HG03565 (cell line): Measurements from ENCODE around the gene NEDD4L.

Source experiments
- ATAC-seq: cut with Tn5 transposase; IDR thresholded peaks from one replicate; pipeline ENCODE4 v1.9.1; 2021; ENCODE audit warnings: mild to moderate bottlenecking, moderate library complexity; ENCODE audit not compliant: unreplicated experiment

The NEDD4L gene

GRCh38 chr18:58177004-58177717, 133.1 kb downstream of the NEDD4L start:
- ATAC-seq = no peak

DNA sequence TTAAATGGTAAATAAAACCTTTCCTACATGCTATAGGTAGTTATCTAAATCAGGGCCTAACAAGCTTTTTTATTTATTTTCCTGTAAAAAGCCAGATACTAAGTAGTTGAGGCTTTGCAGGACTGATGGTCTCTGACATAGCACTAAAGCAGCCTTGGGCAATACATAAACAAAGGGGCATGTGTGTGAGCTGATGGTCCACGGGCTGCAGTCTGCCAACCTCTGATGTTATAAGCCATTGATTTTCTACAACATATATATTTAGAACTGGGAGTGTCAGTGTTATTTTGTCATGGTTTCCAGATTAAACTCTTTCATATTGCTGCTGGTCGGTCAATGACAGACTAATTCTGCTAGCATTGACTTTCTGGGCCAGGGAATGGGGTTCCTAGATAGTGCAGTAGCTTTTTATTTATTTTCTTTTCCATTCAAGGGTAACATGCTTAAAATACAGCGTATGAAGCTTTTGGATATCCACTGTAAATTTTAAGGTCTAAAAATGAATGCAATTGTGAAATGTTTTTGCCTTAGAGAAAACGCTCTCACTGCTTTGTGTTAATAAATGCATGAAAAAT, 134.0 kb downstream of the NEDD4L start:
- ATAC-seq = no peak

GRCh38 chr18:58178511-58178910, 134.5 kb downstream of the NEDD4L start:
- ATAC-seq = no peak

- no peak for ATAC-seq
Observed at GRCh38 chr18:58180172-58180571, 136.1 kb downstream of the NEDD4L start.

GRCh38 chr18:58180738-58181353, 136.8 kb downstream of the NEDD4L start:
- ATAC-seq = no peak

DNA sequence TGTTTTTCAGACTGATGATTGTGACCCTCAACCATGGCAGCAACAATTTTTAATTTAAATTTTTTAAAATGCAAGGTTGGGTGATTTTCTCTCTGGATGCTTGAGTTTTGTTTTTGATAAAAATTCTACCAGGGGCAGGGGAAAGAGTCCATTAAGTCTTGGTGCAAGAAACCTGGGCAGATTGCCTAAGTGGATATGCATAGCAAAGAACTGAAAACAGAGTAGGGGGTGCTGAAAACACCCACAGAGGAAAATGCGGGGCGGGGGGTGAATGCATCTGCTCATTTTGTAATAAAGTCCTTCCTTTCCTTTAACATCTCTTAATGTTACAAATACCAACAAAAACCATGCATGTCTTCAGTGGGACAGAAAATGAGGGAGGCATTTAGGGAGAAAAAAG, 138.0 kb downstream of the NEDD4L start:
- no peak for ATAC-seq

DNA sequence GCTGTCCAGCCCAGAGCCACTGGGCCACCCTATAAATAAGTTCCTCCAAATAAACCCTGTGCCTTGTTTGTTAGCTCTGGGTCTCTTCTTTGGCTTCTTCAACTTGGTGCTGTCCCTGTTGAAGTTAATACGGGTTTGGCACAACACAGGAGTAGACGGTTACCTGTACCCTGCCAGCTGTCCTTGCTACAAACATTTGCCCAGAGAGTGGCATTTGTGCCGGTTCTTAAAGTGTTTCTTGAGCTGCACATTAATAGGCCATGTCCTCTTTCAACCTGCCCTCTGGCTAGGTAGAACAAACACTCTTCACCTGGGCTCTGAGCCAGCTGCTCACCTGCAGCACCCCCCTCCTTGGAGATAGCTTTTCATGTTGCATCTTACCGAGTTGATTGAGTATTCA, 139.2 kb downstream of the NEDD4L start:
- no peak for ATAC-seq

DNA sequence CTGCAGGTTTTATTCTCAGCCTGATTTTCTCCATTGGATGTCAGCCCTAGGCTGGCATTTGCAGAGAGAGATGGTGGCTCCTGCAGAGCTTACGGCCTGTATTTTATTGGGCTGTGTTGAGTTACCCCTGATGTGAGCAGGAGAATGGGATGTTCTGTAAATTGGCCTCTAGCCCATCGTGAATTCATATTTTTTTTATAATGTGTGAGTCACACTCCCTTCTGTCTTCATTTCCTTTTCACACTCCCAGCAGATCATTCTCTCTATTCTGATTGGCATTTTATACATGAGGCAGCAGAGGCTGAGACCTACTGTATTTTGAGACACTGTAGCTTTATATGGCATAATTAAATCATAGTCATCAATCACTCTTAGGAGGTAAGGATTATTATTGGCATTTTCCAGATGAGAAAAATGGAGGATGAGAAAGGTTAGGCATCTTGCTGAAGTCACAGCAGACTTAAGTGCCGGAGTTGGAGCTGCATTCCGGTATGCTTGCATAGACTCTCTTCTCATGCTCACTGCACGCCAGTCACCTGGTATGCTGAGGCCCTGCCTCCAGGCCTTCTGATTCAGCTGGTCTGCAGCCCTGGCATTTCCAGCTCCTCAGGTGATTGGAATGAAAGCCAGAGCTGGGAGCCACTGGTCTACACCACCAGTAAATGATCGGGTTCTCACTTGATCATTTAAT, 142.4 kb downstream of the NEDD4L start:
- no peak for ATAC-seq

DNA sequence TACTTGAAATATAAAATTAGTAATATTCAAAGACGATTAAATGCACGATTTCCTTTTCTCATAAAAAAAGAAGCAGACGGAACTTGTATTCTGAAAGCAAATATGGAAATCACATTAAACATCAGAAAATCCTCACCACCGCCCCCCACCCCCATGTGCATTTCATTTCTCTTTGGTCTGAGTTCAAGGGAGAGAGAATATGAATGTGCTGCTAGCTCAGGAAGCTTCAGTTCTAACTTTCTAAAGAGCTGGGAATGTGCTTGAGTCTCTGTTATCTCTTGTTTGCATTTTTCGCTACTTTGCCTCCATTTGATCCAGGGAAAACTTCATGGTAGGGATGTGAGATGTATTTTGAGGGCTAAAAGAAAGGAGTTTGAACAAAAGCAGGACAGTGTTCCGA, 143.6 kb downstream of the NEDD4L start:
- no peak for ATAC-seq

DNA sequence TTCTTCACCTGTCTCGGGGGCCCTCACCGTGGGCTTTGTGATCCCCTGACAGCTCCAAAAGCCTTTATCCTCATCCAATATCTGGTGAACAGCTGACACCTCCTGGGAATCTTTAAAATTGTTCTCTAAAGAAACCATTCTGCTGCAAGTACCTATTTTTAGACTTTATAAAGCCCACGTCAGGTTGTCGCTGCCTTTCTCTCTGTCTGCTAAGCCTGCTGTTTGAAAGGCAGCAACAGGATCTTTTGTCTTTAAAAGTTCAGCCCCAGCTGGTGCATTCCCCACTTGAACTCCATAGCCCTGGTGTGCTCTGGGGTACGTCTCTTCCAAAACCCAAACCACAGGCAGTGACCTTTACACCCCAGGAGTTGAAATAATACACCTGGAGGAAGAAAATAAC, 145.0 kb downstream of the NEDD4L start:
- no peak for ATAC-seq

GRCh38 chr18:58190842-58191530, 147.0 kb downstream of the NEDD4L start:
- no peak for ATAC-seq

DNA sequence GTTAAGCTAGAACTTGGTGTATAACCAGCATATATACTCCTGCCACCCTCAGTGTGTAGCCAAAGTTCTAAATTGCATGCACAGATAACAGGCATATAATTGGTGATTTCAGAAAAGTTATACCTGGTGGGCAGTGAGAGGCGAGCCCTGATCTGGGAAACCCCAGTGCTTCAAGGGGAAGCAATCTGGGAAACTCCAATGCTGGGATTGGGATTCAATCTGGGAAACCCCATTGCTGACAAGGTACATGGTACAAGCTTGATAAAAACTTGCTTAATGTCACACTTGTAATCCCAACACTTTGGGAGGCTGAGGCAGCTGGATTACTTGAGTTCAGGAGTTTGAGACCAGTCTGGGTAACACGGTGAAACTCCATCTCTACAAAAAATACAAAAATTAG, 147.6 kb downstream of the NEDD4L start:
- ATAC-seq = no peak

- no peak for ATAC-seq
Observed at GRCh38 chr18:58192519-58192918, 148.5 kb downstream of the NEDD4L start.

GRCh38 chr18:58194028-58194427, 150.0 kb downstream of the NEDD4L start:
- no peak for ATAC-seq

DNA sequence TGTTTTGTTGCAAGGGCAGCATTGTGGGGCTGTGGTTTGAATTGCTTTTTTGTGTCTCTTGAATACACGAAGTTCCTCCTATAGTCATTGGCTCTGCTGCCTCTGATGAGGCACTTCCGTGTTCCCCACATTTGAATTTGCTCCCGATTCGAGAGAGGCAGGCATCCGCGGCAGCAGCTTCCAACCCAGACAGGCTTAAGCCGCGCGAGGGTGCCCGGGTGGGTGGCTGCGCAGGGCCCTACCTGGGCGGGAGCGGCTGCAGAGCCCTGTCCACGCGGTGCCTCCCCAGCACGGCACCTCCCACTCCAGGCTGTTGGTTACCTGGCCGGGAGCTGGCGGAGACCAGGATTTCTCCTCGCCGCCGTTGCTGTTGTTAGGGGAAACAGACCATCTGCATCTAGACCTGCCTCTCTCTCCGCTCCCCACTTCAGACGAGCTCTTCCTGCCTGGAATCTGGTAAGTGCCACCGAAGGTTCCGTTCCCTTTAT, 151.3 kb downstream of the NEDD4L start:
- ATAC-seq = no peak

- no peak for ATAC-seq
Observed at GRCh38 chr18:58196164-58196563, 152.1 kb downstream of the NEDD4L start.

DNA sequence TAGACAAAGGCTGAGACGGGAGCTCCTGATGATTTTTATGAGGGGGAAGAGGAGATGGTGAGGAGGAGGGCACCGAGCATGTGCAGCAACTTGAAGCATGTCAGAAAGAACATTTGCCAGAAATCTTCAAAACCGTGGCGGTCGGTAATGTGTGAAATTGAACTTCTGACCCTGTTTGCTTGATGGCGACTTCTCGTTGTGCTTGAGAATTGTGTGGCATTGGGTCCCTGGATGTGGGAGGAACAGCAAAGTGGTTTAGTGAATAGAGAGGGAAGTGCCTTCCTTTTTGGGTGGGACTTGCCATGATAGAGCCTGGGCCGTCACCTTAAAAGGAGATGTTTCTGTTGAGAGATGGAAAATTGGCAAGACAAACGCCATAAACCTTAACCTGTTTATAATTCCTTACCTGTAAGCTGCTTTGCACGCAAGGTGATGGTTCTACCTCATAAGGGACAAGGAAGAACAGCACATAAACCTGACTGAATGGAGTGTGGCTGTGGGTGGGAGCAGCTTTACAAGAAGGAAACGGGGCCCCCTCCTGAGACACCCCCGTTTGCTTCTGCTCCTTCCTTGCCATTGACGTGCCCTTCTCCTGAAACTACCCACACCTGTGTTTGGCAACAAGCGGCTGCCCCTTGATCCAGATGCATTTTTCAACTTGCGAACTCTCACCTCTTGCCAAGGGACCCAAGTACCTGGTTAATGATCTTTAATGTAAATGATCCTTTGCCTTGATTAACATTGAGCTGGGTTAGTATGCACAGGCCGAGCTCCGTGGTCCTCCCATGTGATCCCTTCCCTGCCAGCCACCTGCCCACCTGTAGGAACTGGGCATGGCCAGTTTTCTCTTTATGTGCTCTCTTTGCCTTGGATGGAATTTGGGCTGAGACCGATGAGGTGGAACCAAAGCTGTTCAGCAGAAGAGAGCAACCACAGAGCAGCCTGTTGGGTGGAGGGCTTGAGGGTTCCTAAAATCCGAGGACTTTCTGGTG, 153.2 kb downstream of the NEDD4L start:
- ATAC-seq = no peak

GRCh38 chr18:58201268-58201667, 157.2 kb downstream of the NEDD4L start:
- ATAC-seq = no peak

- ATAC-seq = no peak
Observed at GRCh38 chr18:58201733-58202730, 158.0 kb downstream of the NEDD4L start.
